ENCODE data around the gene ADGRL2.

The ADGRL2 gene

GRCh38 chr1:81756872-81757271 lies 43.9 kb upstream of the ADGRL2 start:
- H3K4me2 ChIP-seq (ENCODE audit: low read depth, low read length, poor library complexity, severe bottlenecking) = no peak overlapping the region
- H3K4me3 ChIP-seq (ENCODE audit: insufficient read depth, low read length, poor library complexity, severe bottlenecking) = no peak overlapping the region
- H3K27ac ChIP-seq (ENCODE audit: low read depth, low read length) = no peak overlapping the region
- no peak overlapping the region for H3K9ac ChIP-seq (ENCODE audit: low read length)
- no peaks in the 10 kb centered on the region for H3K9me3 ChIP-seq (ENCODE audit: insufficient read depth, low read length)
- no peaks in the 10 kb centered on the region for H3K9me2 ChIP-seq (replicated peaks; ENCODE audit: insufficient read depth, low read length)
- H3K27me3 ChIP-seq (ENCODE audit: low read length) = no peaks in the 10 kb centered on the region
- no peaks in the 10 kb centered on the region for H4K20me1 ChIP-seq (ENCODE audit: low read depth, low read length)
- no peak for TF ChIP-seq EZH2phosphoT487 (conservative IDR thresholded peaks at IDR 0.05; ENCODE audit: low read length)
- TF ChIP-seq CTCF (IDR thresholded peaks at IDR 0.05; ENCODE audit: insufficient read depth, low read length, poor library complexity, severe bottlenecking) = no peak
- H3K79me2 ChIP-seq (ENCODE audit: insufficient read depth, low read length) = no peaks in the 10 kb centered on the region
- H3F3A ChIP-seq (ENCODE audit: insufficient read depth) = no peaks in the 10 kb centered on the region
- no peak overlapping the region for H2AFZ ChIP-seq (ENCODE audit: low read depth, low read length, severe bottlenecking)
- H3K36me3 ChIP-seq (ENCODE audit: low read length) = no peaks in the 10 kb centered on the region

- H2AFZ ChIP-seq (ENCODE audit: low read depth, low read length, severe bottlenecking) = no peak overlapping the region
- no peak overlapping the region for H3K4me3 ChIP-seq (ENCODE audit: insufficient read depth, low read length, poor library complexity, severe bottlenecking)
- no peaks in the 10 kb centered on the region for H3K27me3 ChIP-seq (ENCODE audit: low read length)
- no peaks in the 10 kb centered on the region for H3K9me3 ChIP-seq (ENCODE audit: insufficient read depth, low read length)
- no peak overlapping the region for H3K9ac ChIP-seq (ENCODE audit: low read length)
- H3F3A ChIP-seq (ENCODE audit: insufficient read depth) = no peaks in the 10 kb centered on the region
- TF ChIP-seq CTCF (IDR thresholded peaks at IDR 0.05; ENCODE audit: insufficient read depth, low read length, poor library complexity, severe bottlenecking) (no peak), EZH2phosphoT487 (conservative IDR thresholded peaks at IDR 0.05; ENCODE audit: low read length) (no peak)
- H3K9me2 ChIP-seq (replicated peaks; ENCODE audit: insufficient read depth, low read length) = no peaks in the 10 kb centered on the region
- H3K4me2 ChIP-seq (ENCODE audit: low read depth, low read length, poor library complexity, severe bottlenecking) = no peak overlapping the region
- no peak overlapping the region for H3K27ac ChIP-seq (ENCODE audit: low read depth, low read length)
- no peaks in the 10 kb centered on the region for H3K36me3 ChIP-seq (ENCODE audit: low read length)
- no peaks in the 10 kb centered on the region for H3K79me2 ChIP-seq (ENCODE audit: insufficient read depth, low read length)
- H4K20me1 ChIP-seq (ENCODE audit: low read depth, low read length) = no peaks in the 10 kb centered on the region
Measured at GRCh38 chr1:81757398-81758020, 43.2 kb upstream of the ADGRL2 start.

- Histone ChIP-seq H3K36me3 (ENCODE audit: low read length) (no peaks in the 10 kb centered on the region), H3K4me2 (ENCODE audit: low read depth, low read length, poor library complexity, severe bottlenecking) (no peak overlapping the region), H2AFZ (ENCODE audit: low read depth, low read length, severe bottlenecking) (no peak overlapping the region), H3K9me2 (replicated peaks; ENCODE audit: insufficient read depth, low read length) (no peaks in the 10 kb centered on the region), H3K9ac (ENCODE audit: low read length) (no peak overlapping the region), H3K79me2 (ENCODE audit: insufficient read depth, low read length) (no peaks in the 10 kb centered on the region), H3K4me3 (ENCODE audit: insufficient read depth, low read length, poor library complexity, severe bottlenecking) (no peak overlapping the region), H3F3A (ENCODE audit: insufficient read depth) (no peaks in the 10 kb centered on the region), H3K27ac (ENCODE audit: low read depth, low read length) (no peak overlapping the region), H3K27me3 (ENCODE audit: low read length) (no peaks in the 10 kb centered on the region), H3K9me3 (ENCODE audit: insufficient read depth, low read length) (no peaks in the 10 kb centered on the region), H4K20me1 (ENCODE audit: low read depth, low read length) (no peaks in the 10 kb centered on the region)
- TF ChIP-seq CTCF (IDR thresholded peaks at IDR 0.05; ENCODE audit: insufficient read depth, low read length, poor library complexity, severe bottlenecking) (no peak), EZH2phosphoT487 (conservative IDR thresholded peaks at IDR 0.05; ENCODE audit: low read length) (no peak)
Measured at GRCh38 chr1:81758181-81758580, 42.6 kb upstream of the ADGRL2 start.
